Measurements from ENCODE around the gene ASCC2.

DNA sequence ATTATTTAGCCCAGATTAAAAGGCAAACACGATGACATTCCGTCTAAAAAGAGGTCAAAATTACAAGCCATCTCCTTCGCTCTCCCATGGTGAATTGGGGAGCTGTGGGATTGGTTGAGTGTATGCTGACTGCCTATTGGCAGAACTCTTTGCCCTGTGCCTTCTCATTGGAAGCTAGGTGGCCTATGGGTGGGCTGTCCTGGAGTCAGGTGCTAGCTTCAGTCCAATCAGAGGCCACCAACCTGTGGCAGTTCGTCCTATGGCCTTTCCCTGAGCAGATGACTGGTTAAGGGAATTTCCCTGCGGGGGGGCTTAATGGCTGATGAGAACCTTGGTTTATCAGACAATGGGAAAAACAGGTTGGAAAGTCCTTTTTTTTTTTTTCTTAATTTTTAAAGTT is 41.7 kb upstream of the ASCC2 start:
- no peak for TF ChIP-seq EZH2 (IDR thresholded peaks at IDR 0.05; ENCODE audit: insufficient read depth, poor library complexity, severe bottlenecking)
- TF ChIP-seq EZH2phosphoT487 (IDR thresholded peaks at IDR 0.05; ENCODE audit: insufficient read depth, low read depth), result no peak

Measured in GM23248 (cell line).